Measurements from ENCODE around the gene NUP210. TPM values are rescaled to one million over a fixed set of nuclear protein-coding genes. Genes with fewer than 3 reads are reported as not detected.

The NUP210 gene
- total and polyA plus RNA-seq, 2 of the 13 experiments (the other 11 are each of a cell fraction or from before 2014, with no cell fraction given): 31.6 to 35.2 TPM

DNA sequence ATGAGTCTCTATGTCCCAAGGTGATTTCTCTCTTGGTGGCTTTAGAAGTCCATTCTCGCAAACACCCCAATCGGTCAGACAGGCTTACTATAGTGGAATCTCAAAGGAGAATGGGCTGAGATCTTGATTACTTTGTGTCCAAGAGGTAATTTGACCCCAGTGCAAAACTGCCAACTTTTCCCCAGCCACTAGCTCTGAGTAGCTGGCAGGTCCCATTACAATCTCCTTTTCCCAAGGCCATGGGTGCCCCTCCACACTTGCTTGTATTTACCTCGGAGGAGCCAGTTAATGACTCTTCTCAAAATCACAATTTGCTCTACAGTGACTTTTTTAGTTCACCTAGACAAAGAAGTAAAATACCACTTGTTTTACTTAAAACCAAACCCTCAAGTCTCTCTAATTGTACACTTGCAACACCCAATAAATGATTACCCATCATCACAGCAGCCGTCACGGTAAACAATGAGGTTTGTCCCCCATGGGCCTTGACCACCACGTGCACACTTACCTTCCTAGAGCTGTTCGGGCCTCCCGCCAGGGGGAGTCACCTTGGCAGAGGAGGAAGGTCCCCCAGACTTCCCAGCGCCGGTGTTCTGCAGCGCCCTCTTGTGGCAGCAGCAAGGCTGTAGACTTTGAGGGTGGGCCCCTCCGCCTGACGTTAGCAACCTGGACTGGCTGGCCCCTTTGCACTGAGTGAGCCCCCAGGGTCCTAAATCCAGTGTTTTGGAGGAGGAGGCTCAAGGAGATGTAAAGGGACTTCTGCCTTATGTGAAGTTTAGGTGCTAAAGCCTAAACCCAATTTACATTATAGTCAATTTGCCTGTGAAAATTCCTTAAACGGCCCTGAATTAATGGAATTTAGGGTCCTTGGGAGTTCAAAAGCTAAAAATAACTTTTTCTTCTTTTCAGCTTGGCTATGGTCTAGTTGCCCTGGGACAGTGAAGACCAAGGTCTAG lies 41.3 kb upstream of the NUP210 start:
- intact Hi-C loops (cut with micrococcal nuclease; ENCODE audit: unreplicated experiment): loop anchor here (1.0 kb wide), 1 partner anchor 369 kb away; no protein-coding TSS in a partner anchor
- ChIA-PET POLR2A (interaction anchor here (0.6 to 1.0 kb wide), 4 partner anchors 9 to 235 kb away, joined by 3 to 7 read pairs (median 4); partner anchors contain the start of gene HDAC11), CTCF (ENCODE audit: low intra/inter-chr PET ratio, low total read pairs) (interaction anchor here (0.7 to 2.3 kb wide), 16 partner anchors 10 to 369 kb away, joined by 3 to 9 read pairs (median 4); partner anchors contain the start of genes HDAC11 and NUP210)
- TF ChIP-seq, protein P1, sequence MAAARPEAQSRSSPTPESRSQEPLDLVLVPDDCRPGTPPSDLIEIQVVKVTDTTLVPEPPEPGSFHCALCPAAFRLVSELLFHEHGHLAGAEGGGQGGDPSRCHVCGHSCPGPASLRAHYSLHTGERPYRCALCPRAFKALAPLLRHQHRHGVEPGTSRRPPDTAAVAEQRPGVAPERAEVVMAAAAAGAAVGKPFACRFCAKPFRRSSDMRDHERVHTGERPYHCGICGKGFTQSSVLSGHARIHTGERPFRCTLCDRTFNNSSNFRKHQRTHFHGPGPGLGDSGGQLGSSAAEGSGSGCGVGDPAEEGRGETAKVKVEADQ (CRISPR knock-in tag; IDR thresholded peaks at IDR 0.05; ENCODE audit: borderline replicate concordance): no peak
- TF ChIP-seq RXRA (CRISPR knock-in tag; IDR thresholded peaks at IDR 0.05): peak; percentile 82
- peak; percentile 80 for TF ChIP-seq BHLHE40 (IDR thresholded peaks at IDR 0.05; ENCODE audit: low read length)
- no peak; the same call in 1 of the 2 replicates for TF ChIP-seq NFYC (CRISPR knock-in tag; IDR thresholded peaks at IDR 0.05)
- no peak for TF ChIP-seq FOXM1 (CRISPR knock-in tag; IDR thresholded peaks at IDR 0.05)
- peak; percentile 48; the same call in 1 of the 2 replicates for TF ChIP-seq SP5 (CRISPR knock-in tag; IDR thresholded peaks at IDR 0.05; ENCODE audit: borderline replicate concordance, low read depth)
- TF ChIP-seq THRA (CRISPR knock-in tag; IDR thresholded peaks at IDR 0.05; ENCODE audit: borderline replicate concordance): peak; percentile 71
- peak; percentile 58; the same call in 1 of the 2 replicates for TF ChIP-seq KDM4B (CRISPR knock-in tag; IDR thresholded peaks at IDR 0.05)
- TF ChIP-seq, protein P2, sequence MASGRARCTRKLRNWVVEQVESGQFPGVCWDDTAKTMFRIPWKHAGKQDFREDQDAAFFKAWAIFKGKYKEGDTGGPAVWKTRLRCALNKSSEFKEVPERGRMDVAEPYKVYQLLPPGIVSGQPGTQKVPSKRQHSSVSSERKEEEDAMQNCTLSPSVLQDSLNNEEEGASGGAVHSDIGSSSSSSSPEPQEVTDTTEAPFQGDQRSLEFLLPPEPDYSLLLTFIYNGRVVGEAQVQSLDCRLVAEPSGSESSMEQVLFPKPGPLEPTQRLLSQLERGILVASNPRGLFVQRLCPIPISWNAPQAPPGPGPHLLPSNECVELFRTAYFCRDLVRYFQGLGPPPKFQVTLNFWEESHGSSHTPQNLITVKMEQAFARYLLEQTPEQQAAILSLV (CRISPR knock-in tag; IDR thresholded peaks at IDR 0.05; ENCODE audit: borderline replicate concordance): peak; percentile 26; the same call in 1 of the 2 replicates
- TF ChIP-seq, protein P3, sequence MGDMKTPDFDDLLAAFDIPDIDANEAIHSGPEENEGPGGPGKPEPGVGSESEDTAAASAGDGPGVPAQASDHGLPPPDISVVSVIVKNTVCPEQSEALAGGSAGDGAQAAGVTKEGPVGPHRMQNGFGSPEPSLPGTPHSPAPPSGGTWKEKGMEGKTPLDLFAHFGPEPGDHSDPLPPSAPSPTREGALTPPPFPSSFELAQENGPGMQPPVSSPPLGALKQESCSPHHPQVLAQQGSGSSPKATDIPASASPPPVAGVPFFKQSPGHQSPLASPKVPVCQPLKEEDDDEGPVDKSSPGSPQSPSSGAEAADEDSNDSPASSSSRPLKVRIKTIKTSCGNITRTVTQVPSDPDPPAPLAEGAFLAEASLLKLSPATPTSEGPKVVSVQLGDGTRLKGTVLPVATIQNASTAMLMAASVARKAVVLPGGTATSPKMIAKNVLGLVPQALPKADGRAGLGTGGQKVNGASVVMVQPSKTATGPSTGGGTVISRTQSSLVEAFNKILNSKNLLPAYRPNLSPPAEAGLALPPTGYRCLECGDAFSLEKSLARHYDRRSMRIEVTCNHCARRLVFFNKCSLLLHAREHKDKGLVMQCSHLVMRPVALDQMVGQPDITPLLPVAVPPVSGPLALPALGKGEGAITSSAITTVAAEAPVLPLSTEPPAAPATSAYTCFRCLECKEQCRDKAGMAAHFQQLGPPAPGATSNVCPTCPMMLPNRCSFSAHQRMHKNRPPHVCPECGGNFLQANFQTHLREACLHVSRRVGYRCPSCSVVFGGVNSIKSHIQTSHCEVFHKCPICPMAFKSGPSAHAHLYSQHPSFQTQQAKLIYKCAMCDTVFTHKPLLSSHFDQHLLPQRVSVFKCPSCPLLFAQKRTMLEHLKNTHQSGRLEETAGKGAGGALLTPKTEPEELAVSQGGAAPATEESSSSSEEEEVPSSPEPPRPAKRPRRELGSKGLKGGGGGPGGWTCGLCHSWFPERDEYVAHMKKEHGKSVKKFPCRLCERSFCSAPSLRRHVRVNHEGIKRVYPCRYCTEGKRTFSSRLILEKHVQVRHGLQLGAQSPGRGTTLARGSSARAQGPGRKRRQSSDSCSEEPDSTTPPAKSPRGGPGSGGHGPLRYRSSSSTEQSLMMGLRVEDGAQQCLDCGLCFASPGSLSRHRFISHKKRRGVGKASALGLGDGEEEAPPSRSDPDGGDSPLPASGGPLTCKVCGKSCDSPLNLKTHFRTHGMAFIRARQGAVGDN (CRISPR knock-in tag; IDR thresholded peaks at IDR 0.05): peak; percentile 96
- no peak for TF ChIP-seq E2F2 (CRISPR knock-in tag; IDR thresholded peaks at IDR 0.05; ENCODE audit: borderline replicate concordance)
- TF ChIP-seq HIVEP1 (CRISPR knock-in tag; IDR thresholded peaks at IDR 0.05): peak; percentile 79

More for the DNA sequence above, 41.3 kb upstream of the NUP210 start:
- in situ Hi-C loops (cut with HindIII; ENCODE audit: extremely low pct_ligation_motif_present, low pct_unique_long_range_greater_than_20kb): loop anchor here (10.0 kb wide), 1 partner anchor 367 kb away; no protein-coding TSS in a partner anchor
- DNase-seq (ENCODE audit: low spot score): peak; percentile 90
- BruUV-seq (replicated peaks): no TSS peak
- Histone ChIP-seq H3K79me2 (ENCODE audit: insufficient read depth, low read length) (no peaks in the 10 kb centered on the region), H3K27me3 (ENCODE audit: control insufficient read depth in 1 of 2, insufficient read depth in 2 of 2, low read length in 2 of 2) (peaks cover 0 to 17% of the 10 kb centered on the region in 2 experiments; a peak in 3 of 5 replicates), H3K4me1 (ENCODE audit: insufficient read depth, low read length) (peaks cover 93% of the 10 kb centered on the region), H3K9ac (ENCODE audit: insufficient read depth, low read depth, low read length) (no peak overlapping the region), H3K9me3 (ENCODE audit: low read length) (no peaks in the 10 kb centered on the region), H2AFZ (ENCODE audit: low read length) (no peak overlapping the region), H4K20me1 (ENCODE audit: insufficient read depth, low read length) (no peaks in the 10 kb centered on the region), H3K36me3 (replicated peaks in 1 of 2; ENCODE audit: control insufficient read depth in 1 of 2, insufficient read depth in 2 of 2, low read length in 2 of 2) (no peaks in the 10 kb centered on the region), H3K27ac (ENCODE audit: extremely low read length, insufficient read depth, low read length) (no peak overlapping the region), H3K4me3 (replicated peaks in 1 of 3; ENCODE audit: insufficient read depth in 1 of 3, low read depth in 2 of 3, low read length in 3 of 3) (no peak overlapping the region), H3K4me2 (ENCODE audit: low read depth, low read length) (peak overlapping the region; percentile 16; the same call in 1 of the 2 replicates)
- FAIRE-seq: peak; percentile 74
- ATAC-seq: peak; percentile 94
- WGBS (ENCODE audit: low lambda C conversion rate): 23% methylated on average over 14 of the region's 14 CpGs

All from HepG2 (cell line).